Smooth muscle cell (in vitro differentiated cells): ENCODE data around the gene SEC14L5. TPM values are rescaled to one million over a fixed set of nuclear protein-coding genes. Genes with fewer than 3 reads are reported as not detected.

Source experiments
- DNase-seq: peaks from one replicate; lab custom pipeline; 2025; ENCODE audit not compliant: unreplicated experiment; lab: John Stamatoyannopoulos, UW
- H2AFZ ChIP-seq: fragments of 200-600 bp; sonication (generic); 2 replicates; pipeline ENCODE4 v1.6.0; 2016; ENCODE audit warnings: antibody characterized with exemption, low read depth, mild to moderate bottlenecking
- H3F3A ChIP-seq: fragments of 200-600 bp; sonication (generic); 2 replicates; pipeline ENCODE4 v1.6.0; 2017; ENCODE audit warnings: antibody characterized with exemption, low read depth
- H3K27ac ChIP-seq: fragments of 200-600 bp; sonication (generic); 2 replicates; pipeline ENCODE4 v1.5.1; 2016; ENCODE audit warnings: low read depth, mild to moderate bottlenecking
- H3K27me3 ChIP-seq: fragments of 200-600 bp; sonication (generic); 2 replicates; pipeline ENCODE4 v1.6.1; 2016; ENCODE audit warnings: low read depth, mild to moderate bottlenecking
- H3K36me3 ChIP-seq: fragments of 200-600 bp; sonication (generic); 2 replicates; pipeline ENCODE4 v1.5.1; 2016; ENCODE audit warnings: low read depth
- H3K4me1 ChIP-seq: fragments of 200-600 bp; sonication (generic); 2 replicates; pipeline ENCODE4 v1.5.1; 2016; ENCODE audit warnings: low read depth
- H3K4me2 ChIP-seq: fragments of 200-600 bp; sonication (generic); 2 replicates; pipeline ENCODE4 v1.6.0; 2016; ENCODE audit warnings: mild to moderate bottlenecking
- H3K4me3 ChIP-seq: fragments of 200-600 bp; sonication (generic); 2 replicates; pipeline ENCODE4 v1.5.1; 2016; ENCODE audit warnings: mild to moderate bottlenecking
- H3K79me2 ChIP-seq: fragments of 200-600 bp; sonication (generic); 2 replicates; pipeline ENCODE4 v1.6.0; 2016; ENCODE audit warnings: low read depth, mild to moderate bottlenecking
- H3K9ac ChIP-seq: fragments of 200-600 bp; sonication (generic); 2 replicates; pipeline ENCODE4 v1.6.0; 2016; ENCODE audit warnings: low read depth
- H3K9me3 ChIP-seq: fragments of 200-600 bp; sonication (generic); replicated peaks from 2 replicates; pipeline ENCODE4 v1.5.1; 2016; ENCODE audit warnings: low read depth
- H4K20me1 ChIP-seq: fragments of 200-600 bp; sonication (generic); 2 replicates; pipeline ENCODE4 v1.6.0; 2016; ENCODE audit warnings: low read depth
- CTCF ChIP-seq: fragments of 200-600 bp; sonication (generic); IDR thresholded peaks from 2 replicates; pipeline ENCODE4 v1.5.1; 2017; ENCODE audit warnings: borderline replicate concordance, mild to moderate bottlenecking, antibody characterized with exemption; ENCODE audit not compliant: insufficient read depth, poor library complexity, severe bottlenecking
- WGBS: methylation state at CpG from one replicate; pipeline ENCODE4 v1.1.7; 2016; ENCODE audit warnings: low lambda C conversion rate; 5-methylcytosine and 5-hydroxymethylcytosine counted together
- polyA plus RNA-seq: library from polyadenylated mRNA; unstranded; fragments of >200 nt; fragmentation: Nextera tagmentation; extraction: Ambion mirVana; gene quantifications from 2 replicates; pipeline ENCODE4 v1.2.1, GENCODE V29; 2016
- total RNA-seq: library from RNA; depleted of rRNA; stranded (reverse); fragments of >200 nt; gene quantifications from 2 replicates; pipeline ENCODE4 v1.2.3, GENCODE V29; 2014

Gene SEC14L5
- total and polyA plus RNA-seq, 2 experiments from 2014 or later, result not detected

- Histone ChIP-seq H3K4me1 (peaks cover 9% of the 10 kb centered on the region), H3K9me3 (no peaks in the 10 kb centered on the region), H3F3A (no peaks in the 10 kb centered on the region), H3K9ac (no peak overlapping the region), H3K79me2 (no peaks in the 10 kb centered on the region), H3K27me3 (no peaks in the 10 kb centered on the region), H3K4me2 (no peak overlapping the region), H3K36me3 (no peaks in the 10 kb centered on the region), H4K20me1 (no peaks in the 10 kb centered on the region), H3K27ac (no peak overlapping the region), H3K4me3 (no peak overlapping the region), H2AFZ (no peak overlapping the region)
- 66% methylated on average over 19 of the region's 19 CpGs for WGBS
- DNase-seq, result no peak
- no peak for TF ChIP-seq CTCF
These were observed 104.9 kb downstream of the SEC14L5 start for GRCh38 chr16:5062790-5063765.

- Histone ChIP-seq H3K9ac (no peak overlapping the region), H3K27ac (no peak overlapping the region), H2AFZ (no peak overlapping the region), H3F3A (no peaks in the 10 kb centered on the region), H3K9me3 (no peaks in the 10 kb centered on the region), H3K4me2 (no peak overlapping the region), H3K4me3 (no peak overlapping the region), H3K4me1 (peaks cover 2% of the 10 kb centered on the region), H3K27me3 (no peaks in the 10 kb centered on the region), H3K36me3 (no peaks in the 10 kb centered on the region), H4K20me1 (no peaks in the 10 kb centered on the region), H3K79me2 (no peaks in the 10 kb centered on the region)
- TF ChIP-seq CTCF, result no peak
- WGBS, result 96% methylated on average over 7 of the region's 7 CpGs
- DNase-seq, result no peak
These were observed 106.8 kb downstream of the SEC14L5 start for GRCh38 chr16:5064915-5065314.

GRCh38 chr16:5065326-5065725, 107.2 kb downstream of the SEC14L5 start:
- Histone ChIP-seq H3K79me2 (no peaks in the 10 kb centered on the region), H2AFZ (no peak overlapping the region), H3K27ac (no peak overlapping the region), H3K4me3 (no peak overlapping the region), H4K20me1 (no peaks in the 10 kb centered on the region), H3K36me3 (no peaks in the 10 kb centered on the region), H3K9me3 (no peaks in the 10 kb centered on the region), H3K4me1 (no peaks in the 10 kb centered on the region), H3K4me2 (no peak overlapping the region), H3K9ac (no peak overlapping the region), H3K27me3 (no peaks in the 10 kb centered on the region), H3F3A (no peaks in the 10 kb centered on the region)
- DNase-seq, result no peak
- no peak for TF ChIP-seq CTCF
- WGBS, result 79% methylated on average over 8 of the region's 8 CpGs
